Prostate gland (tissue), 2 donors: Measurements from ENCODE around the gene ZNF57.

Experiments used
- POLR2AphosphoS5 ChIP-seq: sonication (generic); formaldehyde crosslinking; IDR thresholded peaks from one replicate; pipeline ENCODE4 v1.6.1; 2017; ENCODE audit warnings: antibody characterized with exemption
- TF ChIP-seq, protein P1 (sequence below), 4 experiments: fragments of 200-600 bp in 2 of 4; fragments of 450-650 bp in 2 of 4; sonication (generic) in 2 of 4; IDR thresholded peaks; 1 replicate in 3 of 4; 2 replicates in 1 of 4; pipeline ENCODE4 v1.5.1; 2016 to 2019; ENCODE audit warnings: antibody characterized with exemption in 4 of 4, mild to moderate bottlenecking in 2 of 4, moderate library complexity in 2 of 4

- TF ChIP-seq, protein P1, sequence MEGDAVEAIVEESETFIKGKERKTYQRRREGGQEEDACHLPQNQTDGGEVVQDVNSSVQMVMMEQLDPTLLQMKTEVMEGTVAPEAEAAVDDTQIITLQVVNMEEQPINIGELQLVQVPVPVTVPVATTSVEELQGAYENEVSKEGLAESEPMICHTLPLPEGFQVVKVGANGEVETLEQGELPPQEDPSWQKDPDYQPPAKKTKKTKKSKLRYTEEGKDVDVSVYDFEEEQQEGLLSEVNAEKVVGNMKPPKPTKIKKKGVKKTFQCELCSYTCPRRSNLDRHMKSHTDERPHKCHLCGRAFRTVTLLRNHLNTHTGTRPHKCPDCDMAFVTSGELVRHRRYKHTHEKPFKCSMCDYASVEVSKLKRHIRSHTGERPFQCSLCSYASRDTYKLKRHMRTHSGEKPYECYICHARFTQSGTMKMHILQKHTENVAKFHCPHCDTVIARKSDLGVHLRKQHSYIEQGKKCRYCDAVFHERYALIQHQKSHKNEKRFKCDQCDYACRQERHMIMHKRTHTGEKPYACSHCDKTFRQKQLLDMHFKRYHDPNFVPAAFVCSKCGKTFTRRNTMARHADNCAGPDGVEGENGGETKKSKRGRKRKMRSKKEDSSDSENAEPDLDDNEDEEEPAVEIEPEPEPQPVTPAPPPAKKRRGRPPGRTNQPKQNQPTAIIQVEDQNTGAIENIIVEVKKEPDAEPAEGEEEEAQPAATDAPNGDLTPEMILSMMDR (IDR thresholded peaks at IDR 0.05) = no peak
- TF ChIP-seq POLR2AphosphoS5 = no peak
Measured at GRCh38 chr19:2905918-2906519, 5.3 kb downstream of the ZNF57 start.
